Heart right ventricle (tissue), 16 donors: ENCODE measurements around the gene RAD51B. TPM values are rescaled to one million over a fixed set of nuclear protein-coding genes. Genes with fewer than 3 reads are reported as not detected.

Experiments used
- ATAC-seq, 8 donors: fragments of 200-7000 bp; cut with Tn5 transposase; one replicate each; pipeline ENCODE4 v1.9.1; 2020; ENCODE audit warnings: mild to moderate bottlenecking in 8 of 8, moderate library complexity in 8 of 8, moderate number of reproducible peaks in 1 of 8
- DNase-seq, 2 donors: peaks; one replicate each; pipeline ENCODE4 v3.0.0-alpha.2; 2020
- H3K27ac ChIP-seq, 10 donors: fragments of 200-600 bp; sonication (generic) in 2 of 10; one replicate each; pipeline versions ENCODE4 v1.5.0 to v1.8.0; 2020 to 2022; ENCODE audit warnings: mild to moderate bottlenecking in 3 of 10
- H3K27me3 ChIP-seq, 7 donors: fragments of 200-600 bp; one replicate each; pipeline ENCODE4 v1.8.0; 2021 to 2022; ENCODE audit warnings: mild to moderate bottlenecking in 2 of 7
- H3K36me3 ChIP-seq, 9 donors: fragments of 200-600 bp; sonication (generic) in 1 of 9; one replicate each; pipeline versions ENCODE4 v1.5.0 to v1.8.0; 2020 to 2022; ENCODE audit warnings: mild to moderate bottlenecking in 2 of 9
- H3K4me1 ChIP-seq, 9 donors: fragments of 200-600 bp; sonication (generic) in 1 of 9; one replicate each; pipeline versions ENCODE4 v1.5.0 to v1.8.0; 2020 to 2022; ENCODE audit warnings: mild to moderate bottlenecking in 4 of 9
- H3K4me3 ChIP-seq, 10 donors: fragments of 200-600 bp; sonication (generic) in 2 of 10; one replicate each; pipeline versions ENCODE4 v1.5.0 to v1.8.0; 2020 to 2022; ENCODE audit warnings: mild to moderate bottlenecking in 7 of 10, moderate library complexity in 2 of 10
- H3K9me3 ChIP-seq, 11 donors: fragments of 200-600 bp in 10 of 11; sonication (generic) in 2 of 11; one replicate each; pipeline versions ENCODE4 v1.5.0 to v1.8.0; 2013 to 2022; ENCODE audit warnings: mild to moderate bottlenecking in 2 of 11, control low read depth in 1 of 11, moderate library complexity in 1 of 11
- CTCF ChIP-seq, 9 donors: fragments of 200-600 bp; sonication (generic) in 2 of 9; IDR thresholded peaks; one replicate each; pipeline versions ENCODE4 v1.5.0 to v1.8.0; 2021 to 2022; ENCODE audit warnings: antibody characterized with exemption in 9 of 9, mild to moderate bottlenecking in 5 of 9, moderate library complexity in 1 of 9
- WGBS, 2 donors: extraction: QIAGEN DNeasy Blood & Tissue Kit; methylation state at CpG; one replicate each; pipeline ENCODE4 v1.1.7; 2013; ENCODE audit warnings: inconsistent platforms in 1 of 2; 5-methylcytosine and 5-hydroxymethylcytosine counted together
- intact Hi-C, 10 donors: fragments of 100-400 bp; cut with DNase I; formaldehyde crosslinking; loops; one replicate each; pipeline versions ENCODE4 v1.11.1 to v1.14.2; 2022
- polyA plus RNA-seq, 2 donors: library from polyadenylated mRNA; stranded (reverse); fragments of 200-250 nt; gene quantifications; one replicate each; pipeline ENCODE4 v1.2.3, GENCODE V29; 2013
- total RNA-seq, 10 donors: library from RNA; stranded (reverse); fragmentation: NEBNext Ultra II Directional in 3 of 10; extraction: Animal tissue kit (Norgen Biotek cat#: 25700) in 3 of 10; gene quantifications; one replicate each; pipeline versions ENCODE4 v1.2.1 to v1.2.4, GENCODE V29; 2021 to 2023
- donor health status: Arrhythmogenic right ventricular cardiomyopathy.
- donor health status: ischemic (EF 13 %, LVEDD 7.1; RV severe dilation, severe dysfunction).
- donor health status: healthy with polysubstance abuse.
- donor health status: DM: no; HTN: yes; CAD: no.
- donor health status: DM: no; HTN: no; CAD: no.
- donor health status: ischemic (EF 25% LVEDD 6.9; RV normal size, moderate dysfunction).
- donor health status: ischemic (EF 25% LVEDD 5.7; RV mildly dilated, moderate dysfunction).
- donor health status: healthy.
- donor health status: DM: yes; HTN: yes; CAD: no.
- donor health status: Ischemic cardiomyopathy.
- donor health status: ischemic (EF 35%, LVEDD 5.7; RV mildly dilated, moderate dysfunction).
- donor health status: nonischemic (EF 11% LVEDD 7.7; RV severe dilation, severe dysfunction).
- donor health status: DM: yes; HTN: yes; CAD: no.
- donor health status: PGD.
- donor health status: ischemic (EF 29% LVEDD 5.4; RV normal size, mild dysfunction).
- donor health status: nonischemic (EF 23%, LVEDD 6.1; RV moderate dilation, normal function).

The RAD51B gene
- total and polyA plus RNA-seq, 12 donors: 0.88 to 8.6 (median 3.5) TPM

- DNase-seq: no peak
- no peak for TF ChIP-seq CTCF (IDR thresholded peaks at IDR 0.05)
Measured at GRCh38 chr14:68691031-68691791, 871.6 kb downstream of the RAD51B start.

GRCh38 chr14:68691792-68692118 lies 872.2 kb downstream of the RAD51B start:
- intact Hi-C loops: no loop called here
- DNase-seq: no peak
- ATAC-seq: no peak
- no peaks in the 10 kb centered on the region for H3K27me3 ChIP-seq
- 81 to 94% methylated on average over 3 of the region's 3 CpGs for WGBS, 2 donors
- peaks cover 0 to 62% (median 9%) of the 10 kb centered on the region in 9 donors for H3K4me1 ChIP-seq
- H3K27ac ChIP-seq: no peak overlapping the region
- H3K9me3 ChIP-seq: peaks cover 0 to under 1% (median 0%) of the 10 kb centered on the region in 11 donors
- TF ChIP-seq CTCF (IDR thresholded peaks at IDR 0.05): no peak
- no peak overlapping the region for H3K4me3 ChIP-seq
- H3K36me3 ChIP-seq: no peaks in the 10 kb centered on the region

More at GRCh38 chr14:68691031-68691791, 871.6 kb downstream of the RAD51B start:
- H3K27ac ChIP-seq: no peak overlapping the region
- H3K36me3 ChIP-seq: no peaks in the 10 kb centered on the region
- H3K9me3 ChIP-seq: peaks cover 0 to 5% (median 0%) of the 10 kb centered on the region in 11 donors
- peaks cover 0 to 58% (median 9%) of the 10 kb centered on the region in 9 donors for H3K4me1 ChIP-seq
- no peak for ATAC-seq
- intact Hi-C loops: no loop called here
- no peaks in the 10 kb centered on the region for H3K27me3 ChIP-seq
- H3K4me3 ChIP-seq: no peak overlapping the region
- WGBS, 2 donors: 95% methylated on average over 24 of the region's 24 CpGs

- no peak overlapping the region for H3K4me3 ChIP-seq
- intact Hi-C loops: no loop called here
- no peaks in the 10 kb centered on the region for H3K9me3 ChIP-seq
- H3K27ac ChIP-seq: peak overlapping the region in 1 of 10 donors; percentile 83
- peaks cover 0 to 62% (median 9%) of the 10 kb centered on the region in 9 donors for H3K4me1 ChIP-seq
- no peaks in the 10 kb centered on the region for H3K27me3 ChIP-seq
- no peak for DNase-seq
- no peak for TF ChIP-seq CTCF (IDR thresholded peaks at IDR 0.05)
- H3K36me3 ChIP-seq: no peaks in the 10 kb centered on the region
- ATAC-seq: no peak
- 87 to 92% methylated on average over 8 of the region's 8 CpGs for WGBS, 2 donors
Measured at GRCh38 chr14:68692216-68692615, 872.6 kb downstream of the RAD51B start.

- intact Hi-C loops: no loop called here
- no peaks in the 10 kb centered on the region for H3K9me3 ChIP-seq
- H3K36me3 ChIP-seq: no peaks in the 10 kb centered on the region
- peak overlapping the region in 3 of 10 donors; percentile 41 to 83 (median 51) for H3K27ac ChIP-seq
- WGBS, 2 donors: 84 to 89% methylated on average over 14 of the region's 14 CpGs
- no peaks in the 10 kb centered on the region for H3K27me3 ChIP-seq
- H3K4me1 ChIP-seq: peaks cover 0 to 62% (median 9%) of the 10 kb centered on the region in 9 donors
- ATAC-seq: peak in 7 of 8 donors; percentile 19 to 71 (median 47)
- DNase-seq: no peak
- no peak for TF ChIP-seq CTCF (IDR thresholded peaks at IDR 0.05)
- no peak overlapping the region for H3K4me3 ChIP-seq
Measured at GRCh38 chr14:68692916-68693771, 873.6 kb downstream of the RAD51B start.
